ENCODE results near the gene PACS2.

GRCh38 chr14:105315211-105315721, 718 bp downstream of the PACS2 start:
- TF ChIP-seq EZH2phosphoT487 (IDR thresholded peaks at IDR 0.05; ENCODE audit: low read depth, severe bottlenecking, unreplicated experiment) (no peak), CTCF (IDR thresholded peaks at IDR 0.05; ENCODE audit: poor library complexity) (no peak), EZH2 (IDR thresholded peaks at IDR 0.05; ENCODE audit: borderline replicate concordance) (no peak)
